ENCODE data around the gene PIMREG. TPM values are rescaled to one million over a fixed set of nuclear protein-coding genes. Genes with fewer than 3 reads are reported as not detected.

PIMREG gene, protein sequence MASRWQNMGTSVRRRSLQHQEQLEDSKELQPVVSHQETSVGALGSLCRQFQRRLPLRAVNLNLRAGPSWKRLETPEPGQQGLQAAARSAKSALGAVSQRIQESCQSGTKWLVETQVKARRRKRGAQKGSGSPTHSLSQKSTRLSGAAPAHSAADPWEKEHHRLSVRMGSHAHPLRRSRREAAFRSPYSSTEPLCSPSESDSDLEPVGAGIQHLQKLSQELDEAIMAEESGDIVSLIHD
- total RNA-seq (2022; extraction: Qiagen RNA extraction; ENCODE audit: low read depth): 40.3 to 52.0 TPM (median 48.4 TPM) in 5 replicates

DNA sequence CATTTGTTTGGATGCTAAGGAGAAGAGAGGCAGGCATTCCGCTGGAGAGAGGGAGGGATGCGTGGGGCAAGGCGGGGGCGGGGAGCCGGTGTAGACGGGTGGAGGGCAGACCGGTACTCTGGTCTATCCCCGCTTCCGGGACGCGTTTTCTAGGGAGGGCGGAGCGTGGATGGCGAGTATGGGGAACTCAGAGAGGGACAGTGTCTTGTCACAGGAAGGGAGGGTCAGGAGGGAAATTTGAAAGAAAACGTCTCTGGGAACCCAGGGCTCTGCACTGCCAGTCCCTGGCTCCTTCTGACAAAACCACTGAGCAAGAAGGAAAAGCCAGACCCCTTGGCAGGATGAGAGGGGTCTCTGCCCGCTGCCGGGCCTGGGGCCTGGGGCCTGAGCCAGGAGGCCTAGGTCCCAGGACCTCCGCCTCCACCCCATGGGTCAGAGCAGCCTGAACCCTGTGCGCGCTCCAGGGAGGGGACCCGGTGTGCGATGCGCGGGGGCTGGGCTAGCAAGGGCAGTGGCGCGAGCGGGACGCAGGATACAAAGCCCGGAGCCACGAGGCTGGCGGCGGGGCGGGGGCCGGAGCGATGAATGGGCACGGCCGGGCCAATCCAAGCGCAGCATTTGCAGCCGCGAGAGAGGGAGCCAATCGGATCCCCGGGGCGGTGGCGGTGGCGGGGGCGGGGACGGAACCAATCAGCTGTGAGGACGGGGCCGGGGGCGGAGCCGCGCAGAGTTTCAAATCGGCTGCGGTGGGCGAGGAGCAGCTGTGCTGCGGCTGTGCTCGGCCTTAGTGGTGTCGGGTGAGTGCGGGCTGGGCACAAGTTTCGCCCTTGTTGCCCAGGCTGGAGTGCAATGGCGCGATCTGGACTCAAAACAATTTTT, at the start of gene PIMREG:
TSS of gene PIMREG (plus strand) at position 764 of the 879 bp plus-strand sequence. CDS start 656 bp downstream, outside the sequence.

DNA sequence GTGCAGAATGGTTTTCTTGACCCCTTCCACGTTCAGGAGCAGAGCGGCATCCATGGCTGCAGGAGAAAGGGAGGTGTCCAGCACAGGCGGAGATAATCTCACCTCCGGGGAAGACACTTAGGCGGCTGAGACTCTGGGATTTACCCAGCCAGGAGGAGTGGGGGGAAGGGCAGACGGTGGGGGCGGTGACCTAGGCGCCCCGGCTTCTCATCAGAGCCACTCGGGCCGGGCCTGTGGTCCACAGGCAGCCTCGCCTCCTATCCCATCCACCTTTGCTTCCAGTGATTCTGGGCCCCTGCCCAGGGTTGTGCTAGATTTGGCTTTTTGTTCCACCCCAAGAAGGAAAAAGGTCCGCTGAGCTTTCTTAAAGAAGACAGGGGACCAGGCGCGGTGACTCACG, 9.2 kb upstream of the PIMREG start, which contains the start of gene AIPL1:
TSS of gene AIPL1 (minus strand) at position 71 of the 400 bp plus-strand sequence. CDS start at position 54, 17 bp downstream.

Other genes starting within 250 kb of the PIMREG start
- gene AIPL1, start 9.3 kb upstream of the PIMREG start, total RNA-seq (2022; extraction: Qiagen RNA extraction; ENCODE audit: low read depth): 0.05 TPM in 1 of 5 replicates, not detected in the others
- gene PITPNM3, start 112.1 kb downstream of the PIMREG start, total RNA-seq (2022; extraction: Qiagen RNA extraction; ENCODE audit: low read depth): 1.8 to 2.5 TPM (median 2.1 TPM) in 5 replicates
- 16.9 to 23.2 TPM (median 18.6 TPM) in 5 replicates for gene KIAA0753, start 196.3 kb downstream of the PIMREG start, total RNA-seq (2022; extraction: Qiagen RNA extraction; ENCODE audit: low read depth)
- 388 to 481 TPM (median 445 TPM) in 5 replicates for gene TXNDC17, start 196.6 kb downstream of the PIMREG start, total RNA-seq (2022; extraction: Qiagen RNA extraction; ENCODE audit: low read depth)
- 20.9 to 33.1 TPM (median 31.0 TPM) in 5 replicates for gene MED31, start 207.2 kb downstream of the PIMREG start, total RNA-seq (2022; extraction: Qiagen RNA extraction; ENCODE audit: low read depth)
- 1.8 to 2.9 TPM (median 2.5 TPM) in 5 replicates for gene C17orf100, start 207.3 kb downstream of the PIMREG start, total RNA-seq (2022; extraction: Qiagen RNA extraction; ENCODE audit: low read depth)

All from A549 treated with GW870086 at 1 μM for 4 hours (cell line).